HG03558 (cell line): ENCODE measurements around the gene UBN2.
"Not testable (repeated sequence)": the region's sequence is repeated elsewhere in the genome, so short reads cannot be mapped to it uniquely, and the experiment has no call there.

ENCODE experiments used
- ATAC-seq: cut with Tn5 transposase; IDR thresholded peaks from one replicate; pipeline ENCODE4 v1.9.1; 2021; ENCODE audit warnings: moderate number of reproducible peaks; ENCODE audit not compliant: unreplicated experiment; ENCODE audit errors: extremely low read depth

The UBN2 gene

GRCh38 chr7:139293534-139293933 is 62.5 kb downstream of the UBN2 start:
- ATAC-seq = no peak

- ATAC-seq = no peak
Measured at GRCh38 chr7:139294241-139294640, 63.2 kb downstream of the UBN2 start.

DNA sequence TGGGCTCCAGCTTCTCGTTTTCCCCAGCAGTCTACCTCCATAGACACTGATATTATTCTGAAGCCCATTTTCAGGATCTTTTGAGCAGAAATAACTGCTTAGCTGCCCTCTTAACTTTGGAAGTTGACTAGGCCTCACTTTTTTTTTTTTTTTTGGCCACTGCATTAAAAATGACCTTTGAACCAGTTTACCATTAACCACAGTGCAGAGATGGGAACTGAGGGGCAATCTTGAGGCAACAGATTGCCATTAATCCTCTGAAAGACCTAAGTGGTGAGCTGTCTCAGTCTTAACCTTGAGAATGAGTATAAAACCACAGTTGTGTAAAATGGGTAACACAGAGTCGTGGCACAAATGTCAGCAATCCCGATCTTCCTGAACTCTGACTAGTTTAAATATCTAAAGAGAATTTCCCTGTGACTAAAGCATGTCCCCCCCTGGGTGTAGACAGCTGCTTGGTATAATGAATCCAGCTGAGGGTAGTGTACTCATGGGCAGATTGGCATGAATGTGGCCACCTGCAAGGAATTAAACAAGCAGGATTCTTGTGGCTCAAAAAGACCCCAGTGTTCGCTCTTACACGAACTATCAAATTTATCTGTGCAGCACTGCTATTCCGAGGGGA is 64.0 kb downstream of the UBN2 start:
- ATAC-seq = no peak

GRCh38 chr7:139297795-139298194 is 66.8 kb downstream of the UBN2 start:
- ATAC-seq = no peak

DNA sequence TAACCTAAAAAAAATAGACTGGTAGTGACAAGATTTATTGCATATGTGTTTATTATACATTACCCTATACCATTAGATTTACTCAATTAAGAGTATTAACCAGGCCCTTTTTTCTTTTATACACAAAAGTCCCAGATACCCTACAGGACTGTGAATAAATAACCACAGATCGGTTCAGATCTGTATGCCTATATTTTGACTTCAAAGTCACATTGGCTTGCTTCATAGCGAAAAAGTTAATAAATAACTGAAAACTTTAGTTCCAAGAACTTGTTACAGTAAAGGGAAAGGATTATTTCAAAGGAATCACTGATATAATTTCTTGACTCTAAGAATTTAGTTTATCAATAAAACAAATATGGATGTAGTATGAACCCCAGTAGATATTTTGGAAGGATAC is 68.3 kb downstream of the UBN2 start:
- ATAC-seq = no peak

GRCh38 chr7:139300390-139300789 is 69.4 kb downstream of the UBN2 start:
- no peak for ATAC-seq

- no peak for ATAC-seq
Measured at GRCh38 chr7:139304517-139304916, 73.5 kb downstream of the UBN2 start.

DNA sequence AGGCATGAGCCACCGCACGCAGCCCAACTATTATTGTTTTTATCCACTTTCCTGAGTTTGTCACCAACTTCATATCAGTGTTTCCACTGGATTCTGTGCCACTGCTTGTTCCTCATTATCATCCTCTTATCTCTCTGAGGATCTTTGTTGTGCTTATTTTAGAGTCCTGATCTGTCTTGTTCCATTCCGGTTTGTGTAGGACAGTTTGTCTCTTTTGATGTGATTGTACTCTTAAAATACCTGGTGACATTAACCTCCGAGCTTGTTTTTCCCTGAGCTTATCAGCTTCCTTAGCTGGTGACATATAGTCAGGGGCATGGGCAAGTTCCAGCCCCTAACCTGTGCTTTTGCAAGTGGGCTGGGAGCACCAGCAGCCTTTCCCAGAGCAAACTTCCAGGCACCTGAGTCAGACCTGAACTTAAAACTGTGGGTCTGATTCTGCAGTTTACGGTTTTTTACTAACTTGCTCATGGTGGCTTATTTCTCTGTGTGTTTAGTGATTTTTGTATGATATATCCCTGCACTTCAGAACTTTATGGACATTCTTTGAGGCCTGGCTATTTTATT is 87.0 kb downstream of the UBN2 start:
- no peak for ATAC-seq

GRCh38 chr7:139321071-139321745 is 90.2 kb downstream of the UBN2 start:
- no peak for ATAC-seq

DNA sequence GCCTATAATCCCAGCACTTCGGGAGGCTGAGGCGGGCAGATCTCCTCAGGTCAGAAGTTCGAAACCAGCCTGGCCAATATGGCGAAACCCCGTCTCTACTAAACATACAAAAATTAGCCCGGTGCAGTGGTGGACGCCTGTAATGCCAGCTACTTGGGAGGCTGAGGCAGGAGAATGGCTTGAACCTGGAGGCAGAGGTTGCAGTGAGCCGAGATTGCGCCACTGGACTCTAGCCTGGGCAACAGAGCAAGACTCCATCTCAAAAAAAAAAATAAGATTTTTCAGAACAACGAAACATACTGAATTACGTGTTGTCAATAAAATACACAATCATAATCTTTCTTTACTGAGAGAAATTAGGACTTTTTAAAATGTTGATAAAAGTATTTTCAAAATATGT is 93.7 kb downstream of the UBN2 start:
- not testable (repeated sequence) for ATAC-seq

DNA sequence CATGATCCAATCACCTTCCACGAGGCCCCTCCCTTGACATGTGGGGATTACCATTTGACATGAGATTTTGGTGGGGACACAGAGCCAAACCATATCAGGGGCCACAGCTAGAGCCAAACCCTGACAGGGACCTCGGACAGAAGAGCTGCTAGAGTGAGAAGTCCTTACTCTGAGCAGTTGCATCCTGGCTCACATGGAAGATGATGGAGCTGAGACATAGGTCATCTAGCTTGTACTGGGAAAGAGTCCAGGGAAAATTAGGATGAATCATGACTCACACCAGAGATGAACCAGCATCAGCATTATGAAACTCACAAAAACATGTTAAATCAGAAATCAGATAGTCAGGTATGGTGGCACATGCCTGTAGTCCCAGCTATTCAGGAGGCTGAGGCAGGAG is 97.3 kb downstream of the UBN2 start:
- ATAC-seq = no peak

GRCh38 chr7:139329119-139329518 is 98.1 kb downstream of the UBN2 start:
- ATAC-seq = no peak

GRCh38 chr7:139330333-139331030 is 99.4 kb downstream of the UBN2 start:
- no peak for ATAC-seq

DNA sequence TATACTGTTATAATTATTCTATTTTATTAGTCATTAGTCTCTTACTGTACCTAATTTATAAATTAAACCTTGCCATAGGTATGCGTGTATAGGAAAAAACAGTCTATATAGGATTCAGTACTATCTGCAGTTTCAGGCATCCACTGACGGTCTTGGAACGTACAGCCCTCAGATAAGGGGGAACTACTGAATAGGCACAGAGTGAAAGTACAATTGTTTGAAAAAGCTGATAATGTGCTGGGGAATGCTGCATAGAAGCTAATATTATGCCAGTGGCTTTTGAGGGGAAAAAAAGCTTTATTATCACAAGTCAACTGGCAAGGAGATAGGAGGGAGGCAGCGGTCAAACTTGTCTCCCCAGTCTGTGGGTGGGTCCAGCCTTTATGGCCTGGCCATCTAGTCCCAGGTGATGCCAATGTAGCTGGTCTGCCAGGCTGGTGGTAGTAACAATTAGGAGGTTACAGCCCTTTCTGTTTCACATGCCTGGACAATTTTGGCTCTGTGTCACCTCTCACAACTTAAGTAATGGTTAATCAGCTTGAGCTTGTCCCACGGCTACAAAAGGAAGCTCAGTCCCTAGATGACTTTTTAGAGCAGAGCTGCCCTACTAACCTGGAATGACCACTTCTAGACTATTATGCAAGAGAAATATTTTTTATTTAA is 101.8 kb downstream of the UBN2 start:
- no peak for ATAC-seq

- ATAC-seq = not testable (repeated sequence)
Measured at GRCh38 chr7:139333443-139333842, 102.4 kb downstream of the UBN2 start.

GRCh38 chr7:139334399-139335150 is 103.5 kb downstream of the UBN2 start:
- no peak for ATAC-seq

- no peak for ATAC-seq
Measured at GRCh38 chr7:139339025-139339424, 108.0 kb downstream of the UBN2 start.

DNA sequence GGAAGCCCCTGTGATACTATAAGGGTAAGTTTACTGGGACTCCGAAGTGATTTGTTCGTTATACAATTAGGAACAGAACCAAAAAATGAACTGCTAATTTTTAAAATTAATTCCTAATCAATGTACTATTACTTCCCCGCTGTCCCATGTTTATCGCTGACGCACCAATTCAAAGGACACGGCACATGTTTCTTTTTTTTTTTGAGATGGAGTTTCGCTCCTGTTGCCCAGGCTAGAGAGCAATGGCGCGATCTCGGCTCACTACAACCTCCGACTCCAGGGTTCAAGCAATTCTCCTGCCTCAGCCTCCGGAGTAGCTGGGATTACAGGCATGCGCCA is 108.6 kb downstream of the UBN2 start:
- ATAC-seq = no peak

DNA sequence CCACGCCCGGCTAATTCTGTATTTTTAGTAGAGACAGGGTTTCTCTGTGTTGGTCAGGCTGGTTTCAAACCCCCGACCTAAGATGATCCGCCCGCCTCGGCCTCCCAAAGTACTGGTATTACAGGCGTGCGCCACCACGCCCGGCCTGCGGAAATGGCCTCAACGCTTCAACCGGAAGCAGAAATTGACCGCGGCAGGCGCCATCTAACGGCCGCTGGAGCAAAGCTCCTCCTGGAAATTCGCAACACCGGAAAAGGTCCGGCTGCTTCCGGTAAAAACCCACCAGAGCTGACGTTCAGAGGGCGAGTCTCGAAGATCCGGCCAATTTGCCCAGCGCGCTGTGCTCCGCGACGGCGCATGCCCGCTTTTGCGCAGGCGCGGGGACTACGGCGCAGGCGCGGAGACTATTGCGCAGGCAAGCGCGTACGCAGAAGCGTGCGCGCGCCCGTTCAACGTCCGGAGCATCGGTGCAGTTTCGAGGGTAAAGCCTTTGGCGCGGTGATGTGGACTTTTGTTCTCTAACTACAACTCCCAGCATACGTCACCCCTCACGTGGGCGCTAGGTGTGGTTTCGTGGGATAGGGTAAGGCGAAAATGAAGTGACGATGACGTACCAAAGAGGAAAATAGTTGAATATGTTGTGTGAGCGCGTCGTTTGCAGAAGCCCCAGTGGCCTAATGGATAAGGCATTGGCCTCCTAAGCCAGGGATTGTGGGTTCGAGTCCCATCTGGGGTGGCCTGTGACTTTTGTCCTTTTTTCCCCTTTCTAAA is 109.2 kb downstream of the UBN2 start:
- peak; percentile 68 for ATAC-seq

DNA sequence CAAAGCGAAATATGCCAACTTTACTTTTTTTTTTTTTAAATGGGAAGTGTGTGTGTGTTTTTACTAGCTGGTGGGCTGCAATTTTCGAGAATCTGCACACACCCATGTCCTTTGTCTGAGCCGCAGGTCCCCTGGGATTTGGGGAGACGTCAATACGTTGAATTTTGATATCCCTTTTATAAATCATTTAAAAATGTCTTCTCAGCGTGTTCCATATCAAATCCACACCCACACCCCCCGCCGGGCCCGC is 109.7 kb downstream of the UBN2 start:
- no peak for ATAC-seq
